Sciatic nerve (tissue), 2 donors: ENCODE measurements around the gene BMPER. TPM values are rescaled to one million over a fixed set of nuclear protein-coding genes. Genes with fewer than 3 reads are reported as not detected.

ENCODE experiments used
- ATAC-seq: fragments of 200-7000 bp; cut with Tn5 transposase; one replicate; pipeline ENCODE4 v1.9.1; 2020; ENCODE audit warnings: mild to moderate bottlenecking, moderate library complexity
- DNase-seq: peaks from one replicate; pipeline ENCODE4 v3.0.0-alpha.2; 2020; ENCODE audit warnings: low spot score
- intact Hi-C: fragments of 100-400 bp; cut with DNase I; formaldehyde crosslinking; loops from one replicate; pipeline ENCODE4 v1.14.2; 2022
- total RNA-seq: library from RNA; stranded (reverse); fragmentation: NEBNext Ultra II Directional; extraction: Animal tissue kit (Norgen Biotek cat#: 25700); gene quantifications from one replicate; pipeline ENCODE4 v1.2.1, GENCODE V29; 2021
- donor health status: DM: no; HTN: no; CAD: no.
- donor health status: DM: no; HTN: no; CAD: no.

Gene BMPER
- total RNA-seq, 1 donor from 2014 or later, result 18.8 TPM

- DNase-seq (no peak), ATAC-seq (no peak)
- intact Hi-C loops, result no loop called here
Observed at GRCh38 chr7:33946094-33946699, 40.9 kb downstream of the BMPER start.

GRCh38 chr7:33950047-33950714 is 44.8 kb downstream of the BMPER start:
- intact Hi-C loops, result no loop called here
- no peak for DNase-seq
- no peak for ATAC-seq

DNA sequence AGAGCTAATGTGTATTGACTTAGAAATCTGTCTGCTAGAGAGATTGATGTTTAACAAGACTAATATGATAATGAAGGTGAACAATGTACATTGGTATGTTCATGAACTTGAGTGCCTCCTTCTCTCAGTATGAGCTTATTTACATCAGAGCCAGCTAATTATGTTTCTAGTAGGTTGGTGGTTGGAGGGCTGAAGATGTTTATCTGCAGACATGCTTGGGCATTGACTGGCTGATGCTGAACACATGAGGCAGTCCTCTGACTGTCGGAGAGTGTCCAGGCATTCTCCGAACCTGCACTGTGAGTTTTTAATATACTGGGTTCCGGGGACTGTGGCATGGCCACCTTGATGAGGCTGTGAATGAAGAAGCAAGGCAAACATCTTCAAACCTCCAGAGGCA is 47.5 kb downstream of the BMPER start:
- intact Hi-C loops, result no loop called here
- DNase-seq (no peak), ATAC-seq (no peak)

GRCh38 chr7:33958104-33958503 is 52.8 kb downstream of the BMPER start:
- ATAC-seq (no peak), DNase-seq (no peak)
- intact Hi-C loops, result no loop called here

DNA sequence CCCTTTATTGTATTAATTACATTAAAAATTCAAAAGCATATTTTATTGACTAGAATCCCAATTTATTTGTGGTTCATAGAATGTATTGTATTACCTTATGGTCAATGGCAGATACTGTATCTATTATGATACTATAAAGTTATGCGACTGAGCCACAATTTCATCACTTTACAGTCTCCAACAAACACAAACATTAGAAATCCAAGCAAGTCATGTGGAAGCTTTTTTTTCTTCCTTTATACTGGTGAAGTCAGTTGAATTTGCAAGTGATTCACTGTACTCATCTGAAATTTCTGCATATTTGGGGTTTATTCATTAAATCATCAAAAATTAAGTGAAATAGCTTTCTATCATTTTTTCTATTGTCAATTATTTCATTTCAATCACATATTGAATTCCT is 54.3 kb downstream of the BMPER start:
- DNase-seq (no peak), ATAC-seq (no peak)

DNA sequence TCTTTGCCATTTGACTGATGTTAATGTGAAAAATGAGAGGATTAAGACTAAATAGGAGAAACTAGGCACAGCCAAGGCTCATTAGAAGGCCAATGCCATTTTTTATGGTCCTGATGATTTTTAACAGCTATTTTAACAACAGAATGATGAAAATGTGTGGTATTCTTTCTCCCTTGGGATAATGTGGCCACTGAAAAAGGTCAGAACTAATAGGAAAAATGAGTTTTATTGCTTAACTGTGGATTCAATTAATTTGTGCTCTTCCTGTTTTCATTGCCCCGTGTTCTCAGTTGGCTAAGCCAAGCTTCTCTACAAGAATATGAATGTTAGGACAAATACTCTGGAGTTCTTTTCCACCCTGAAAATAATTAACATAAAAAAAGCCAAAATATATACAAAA is 56.6 kb downstream of the BMPER start:
- intact Hi-C loops, result no loop called here
- DNase-seq (no peak), ATAC-seq (peak; percentile 82)

More for the DNA sequence above, 54.3 kb downstream of the BMPER start:
- intact Hi-C loops, result no loop called here

GRCh38 chr7:33964417-33965182 is 59.3 kb downstream of the BMPER start:
- peak; percentile 64 for ATAC-seq
- intact Hi-C loops, result loop anchor here (5.0 kb wide), 1 partner anchor 1507 kb away; no protein-coding TSS in a partner anchor

GRCh38 chr7:33965183-33965744 is 59.9 kb downstream of the BMPER start:
- intact Hi-C loops, result loop anchor here (5.0 kb wide), 1 partner anchor 1508 kb away; no protein-coding TSS in a partner anchor
- DNase-seq (no peak), ATAC-seq (peak; percentile 66)

More at GRCh38 chr7:33964417-33965182, 59.3 kb downstream of the BMPER start:
- DNase-seq, result no peak

- intact Hi-C loops, result loop anchor here (5.0 kb wide), 1 partner anchor 1511 kb away; no protein-coding TSS in a partner anchor
- no peak for ATAC-seq
Observed at GRCh38 chr7:33968591-33968990, 63.3 kb downstream of the BMPER start.

DNA sequence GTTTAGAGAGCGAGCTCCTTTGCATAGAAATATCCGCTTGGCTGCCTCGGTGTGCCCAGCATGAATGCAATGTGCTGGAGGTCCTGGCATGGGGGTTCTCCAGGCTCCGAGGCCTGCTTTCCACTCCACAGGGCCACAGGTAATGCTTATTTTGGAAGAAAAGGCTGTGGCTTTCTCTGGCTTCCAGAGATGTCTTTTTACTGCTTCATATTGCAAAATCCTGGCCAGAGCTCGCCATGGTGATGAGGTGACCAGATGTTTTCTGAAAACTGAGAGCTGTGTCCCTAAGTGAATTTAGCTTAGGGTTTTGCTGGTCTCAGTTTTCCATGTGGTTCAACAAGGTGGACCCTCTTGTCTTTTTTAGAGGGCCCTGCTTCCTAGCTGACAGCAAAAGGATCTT is 65.2 kb downstream of the BMPER start:
- DNase-seq, result no peak
- peak; percentile 81 for ATAC-seq
- intact Hi-C loops, result no loop called here

More at GRCh38 chr7:33968591-33968990, 63.3 kb downstream of the BMPER start:
- DNase-seq, result no peak

DNA sequence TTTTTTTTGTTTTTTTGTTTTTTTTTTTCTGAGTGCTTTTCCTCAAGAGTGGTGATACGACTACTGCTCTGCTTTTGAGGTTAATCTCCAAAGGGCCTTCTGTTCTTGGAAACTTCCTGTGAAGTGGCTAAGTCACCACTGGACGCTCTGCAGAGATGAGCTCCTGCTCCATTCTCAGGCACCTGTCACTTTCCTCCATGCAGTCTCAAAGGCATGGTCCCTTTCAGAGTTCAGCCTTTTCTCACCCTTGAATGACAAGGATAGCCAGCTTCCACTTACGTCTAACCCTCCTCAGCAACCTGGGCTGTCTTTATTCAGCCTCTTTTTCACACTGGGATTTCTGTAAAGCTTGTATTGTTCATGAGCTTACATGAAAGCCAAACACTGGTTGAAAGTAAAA is 65.8 kb downstream of the BMPER start:
- ATAC-seq (peak; percentile 38), DNase-seq (no peak)
- intact Hi-C loops, result no loop called here

DNA sequence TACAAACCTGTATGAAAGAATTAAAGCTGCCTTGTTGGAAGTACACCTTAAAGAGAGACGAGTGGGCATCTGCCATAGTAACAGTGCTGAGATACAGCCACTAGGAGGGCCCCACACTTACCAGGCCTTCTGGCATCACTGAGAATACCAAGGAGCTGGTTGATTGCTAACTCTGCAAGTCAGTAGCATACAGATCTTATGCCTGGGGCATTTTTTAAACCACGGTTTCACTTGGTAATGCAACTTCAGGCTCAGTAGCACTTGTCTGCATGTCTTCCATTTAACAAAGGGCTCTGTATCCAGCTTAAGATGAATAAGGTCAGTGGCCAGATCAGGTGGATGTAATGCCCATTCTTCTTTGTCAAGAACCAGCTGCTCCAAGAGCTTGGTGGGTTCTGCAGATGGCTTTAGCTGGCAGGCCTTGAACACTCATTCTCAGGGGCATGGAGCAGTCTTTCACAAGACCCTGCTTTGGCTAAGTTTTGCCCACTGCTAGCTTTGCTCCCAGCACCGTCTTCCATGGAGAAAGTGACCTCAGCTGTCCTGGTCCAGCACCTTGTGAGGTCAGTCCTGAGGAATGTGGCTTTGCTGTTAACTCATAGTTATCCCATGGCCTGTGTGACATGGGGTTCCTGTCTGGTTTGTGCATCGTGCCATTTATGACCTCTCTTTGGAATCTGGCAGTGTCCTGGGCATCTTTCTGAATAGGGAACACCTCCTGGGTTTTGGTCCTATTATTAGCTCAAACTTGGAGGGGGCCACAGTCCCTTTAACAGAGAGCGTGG is 68.1 kb downstream of the BMPER start:
- intact Hi-C loops, result no loop called here
- DNase-seq (no peak), ATAC-seq (no peak)

- DNase-seq (no peak), ATAC-seq (no peak)
- intact Hi-C loops, result no loop called here
Observed at GRCh38 chr7:33979300-33979806, 74.0 kb downstream of the BMPER start.

DNA sequence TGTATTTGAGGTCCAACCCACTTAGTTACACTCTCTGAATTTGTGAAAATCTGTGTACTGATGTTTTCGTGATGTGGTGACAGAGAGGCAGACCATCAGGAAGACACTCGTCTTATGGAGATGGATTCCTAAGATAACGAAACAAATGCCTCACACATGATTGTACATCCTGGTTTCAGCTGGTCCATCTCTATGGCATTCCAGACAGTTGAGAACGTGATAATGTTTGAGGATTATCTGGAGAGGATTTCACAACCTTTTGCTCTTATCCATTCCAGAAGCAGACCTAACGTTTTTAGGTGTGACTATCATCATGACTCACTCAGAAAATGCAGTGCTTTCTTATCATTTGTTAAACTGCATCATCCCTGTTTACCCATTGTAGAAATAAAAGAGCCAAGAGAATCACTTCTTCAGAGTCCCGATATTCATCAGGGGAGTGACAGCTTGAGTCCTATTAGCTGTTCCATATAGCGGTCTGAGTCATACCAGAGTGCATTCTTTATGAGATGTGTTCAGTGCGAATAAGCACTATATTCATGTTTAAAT is 74.5 kb downstream of the BMPER start:
- intact Hi-C loops, result loop anchor here (10.0 kb wide), 1 partner anchor 115 kb away; no protein-coding TSS in a partner anchor
- no peak for DNase-seq
- ATAC-seq, result no peak

DNA sequence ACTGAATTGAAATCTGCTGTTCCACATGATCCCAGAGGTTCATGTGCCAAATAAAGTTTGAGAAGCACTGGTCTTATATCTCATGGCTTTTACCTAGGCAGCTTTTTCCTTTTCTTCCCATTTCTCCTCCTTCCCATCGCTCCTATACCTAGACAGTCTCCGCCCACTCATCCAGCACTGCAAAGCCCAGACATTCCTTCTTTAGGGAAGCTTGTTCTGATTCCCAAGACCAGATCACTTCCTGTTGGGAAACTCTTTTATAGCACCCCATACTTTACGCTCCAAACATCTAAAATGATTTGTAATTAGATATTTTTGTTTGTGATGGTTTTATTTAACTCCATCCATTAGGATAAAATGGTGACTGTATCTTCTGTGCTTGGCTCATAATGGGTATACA is 75.9 kb downstream of the BMPER start:
- intact Hi-C loops, result loop anchor here (10.0 kb wide), 1 partner anchor 114 kb away; no protein-coding TSS in a partner anchor
- ATAC-seq, result no peak

GRCh38 chr7:33981671-33982424 is 76.5 kb downstream of the BMPER start:
- ATAC-seq (peak; percentile 70), DNase-seq (no peak)
- intact Hi-C loops, result loop anchor here (10.0 kb wide), 1 partner anchor 113 kb away; no protein-coding TSS in a partner anchor

More for the DNA sequence above, 75.9 kb downstream of the BMPER start:
- no peak for DNase-seq

- ATAC-seq, result peak; percentile 34
- intact Hi-C loops, result loop anchor here (10.0 kb wide), 1 partner anchor 112 kb away; no protein-coding TSS in a partner anchor
Observed at GRCh38 chr7:33982425-33982786, 77.1 kb downstream of the BMPER start.

More at GRCh38 chr7:33982425-33982786, 77.1 kb downstream of the BMPER start:
- no peak for DNase-seq
